ENCODE measurements around the gene MACROD2. TPM values are rescaled to one million over a fixed set of nuclear protein-coding genes. Genes with fewer than 3 reads are reported as not detected.

MACROD2 gene
- total RNA-seq, 4 donors from 2014 or later: 4.6 to 33.0 (median 8.3) TPM

DNA sequence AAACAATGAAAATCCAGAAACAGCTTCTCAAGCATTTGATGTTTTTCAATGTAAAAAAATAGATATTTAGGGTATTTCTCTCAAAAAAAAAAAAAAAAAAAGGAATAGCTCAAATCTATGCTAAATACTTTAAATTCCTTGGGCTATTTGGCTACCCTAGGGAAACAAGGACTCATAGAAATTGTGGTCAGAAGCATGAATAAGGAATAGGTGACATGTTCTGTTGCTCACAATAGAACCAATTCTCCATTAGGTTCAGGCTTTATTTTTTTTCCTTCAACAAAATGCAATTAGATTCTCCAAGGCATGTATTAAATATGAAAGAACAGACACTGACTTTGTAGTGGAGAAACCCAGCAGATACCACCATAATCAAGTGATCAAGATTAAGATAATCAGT lies 1246.4 kb downstream of the MACROD2 start:
- Histone ChIP-seq H3K4me1 (no peaks in the 10 kb centered on the region), H3K36me3 (no peaks in the 10 kb centered on the region), H3K27ac (no peak overlapping the region), H3K4me3 (no peak overlapping the region), H3K9me3 (no peaks in the 10 kb centered on the region), H3K27me3 (no peaks in the 10 kb centered on the region)
- no peak for DNase-seq
- intact Hi-C loops (cut with DNase I; ENCODE audit: low total_unique reads) (no loop called here), in situ Hi-C loops (cut with MboI; ENCODE audit: low pct_ligation_motif_present in 1 of 4, low pct_unique_long_range_greater_than_20kb in 1 of 4, low sequenced_read_pairs in 3 of 4) (loop anchor here in 1 of 4 donors (25.0 kb wide), 1 partner anchor 904 kb away; the partner anchor contains the start of gene FLRT3)
- no peak for TF ChIP-seq POLR2AphosphoS5 (IDR thresholded peaks at IDR 0.05)
- TF ChIP-seq POLR2A (IDR thresholded peaks at IDR 0.05): no peak
- TF ChIP-seq, protein P1, sequence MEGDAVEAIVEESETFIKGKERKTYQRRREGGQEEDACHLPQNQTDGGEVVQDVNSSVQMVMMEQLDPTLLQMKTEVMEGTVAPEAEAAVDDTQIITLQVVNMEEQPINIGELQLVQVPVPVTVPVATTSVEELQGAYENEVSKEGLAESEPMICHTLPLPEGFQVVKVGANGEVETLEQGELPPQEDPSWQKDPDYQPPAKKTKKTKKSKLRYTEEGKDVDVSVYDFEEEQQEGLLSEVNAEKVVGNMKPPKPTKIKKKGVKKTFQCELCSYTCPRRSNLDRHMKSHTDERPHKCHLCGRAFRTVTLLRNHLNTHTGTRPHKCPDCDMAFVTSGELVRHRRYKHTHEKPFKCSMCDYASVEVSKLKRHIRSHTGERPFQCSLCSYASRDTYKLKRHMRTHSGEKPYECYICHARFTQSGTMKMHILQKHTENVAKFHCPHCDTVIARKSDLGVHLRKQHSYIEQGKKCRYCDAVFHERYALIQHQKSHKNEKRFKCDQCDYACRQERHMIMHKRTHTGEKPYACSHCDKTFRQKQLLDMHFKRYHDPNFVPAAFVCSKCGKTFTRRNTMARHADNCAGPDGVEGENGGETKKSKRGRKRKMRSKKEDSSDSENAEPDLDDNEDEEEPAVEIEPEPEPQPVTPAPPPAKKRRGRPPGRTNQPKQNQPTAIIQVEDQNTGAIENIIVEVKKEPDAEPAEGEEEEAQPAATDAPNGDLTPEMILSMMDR (IDR thresholded peaks at IDR 0.05): no peak
- TF ChIP-seq EP300 (IDR thresholded peaks at IDR 0.05; ENCODE audit: low read depth): no peak

DNA sequence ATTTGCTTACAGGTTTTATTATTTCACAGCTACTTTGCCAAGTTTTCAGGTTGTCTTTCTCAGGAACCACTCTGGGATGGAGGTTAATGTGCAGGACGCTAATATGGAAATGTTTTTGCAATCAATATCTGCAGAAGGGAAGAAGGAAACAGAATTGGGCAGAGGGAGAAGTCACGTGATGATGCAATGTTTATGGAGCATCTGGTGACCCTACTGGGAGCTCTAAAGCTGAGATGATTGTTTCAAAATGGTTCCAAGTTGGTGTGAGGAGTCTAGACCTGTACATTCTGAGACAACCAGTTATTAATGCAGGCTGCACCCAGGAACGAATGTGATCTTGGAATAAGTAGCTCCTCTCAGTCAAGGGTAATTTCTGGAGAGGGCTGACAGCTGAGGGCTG lies 1247.5 kb downstream of the MACROD2 start:
- WGBS, 2 donors (ENCODE audit: low coverage in 1 of 2): 48 to 53% methylated on average over 3 of the region's 3 CpGs
- no peaks in the 10 kb centered on the region for H3K4me1 ChIP-seq
- no peaks in the 10 kb centered on the region for H3K36me3 ChIP-seq
- DNase-seq: no peak
- no peaks in the 10 kb centered on the region for H3K27me3 ChIP-seq
- no peak overlapping the region for H3K4me3 ChIP-seq
- intact Hi-C loops (cut with DNase I; ENCODE audit: low total_unique reads): no loop called here
- H3K9me3 ChIP-seq: no peaks in the 10 kb centered on the region
- H3K27ac ChIP-seq: no peak overlapping the region
- TF ChIP-seq EP300 (IDR thresholded peaks at IDR 0.05; ENCODE audit: low read depth) (no peak), POLR2AphosphoS5 (IDR thresholded peaks at IDR 0.05) (no peak), POLR2A (IDR thresholded peaks at IDR 0.05) (no peak)
- TF ChIP-seq, protein P1 (IDR thresholded peaks at IDR 0.05): no peak
- in situ Hi-C loops (cut with MboI; ENCODE audit: low pct_ligation_motif_present in 1 of 4, low pct_unique_long_range_greater_than_20kb in 1 of 4, low sequenced_read_pairs in 3 of 4): loop anchor here in 1 of 4 donors (25.0 kb wide), 1 partner anchor 905 kb away; the partner anchor contains the start of gene FLRT3

DNA sequence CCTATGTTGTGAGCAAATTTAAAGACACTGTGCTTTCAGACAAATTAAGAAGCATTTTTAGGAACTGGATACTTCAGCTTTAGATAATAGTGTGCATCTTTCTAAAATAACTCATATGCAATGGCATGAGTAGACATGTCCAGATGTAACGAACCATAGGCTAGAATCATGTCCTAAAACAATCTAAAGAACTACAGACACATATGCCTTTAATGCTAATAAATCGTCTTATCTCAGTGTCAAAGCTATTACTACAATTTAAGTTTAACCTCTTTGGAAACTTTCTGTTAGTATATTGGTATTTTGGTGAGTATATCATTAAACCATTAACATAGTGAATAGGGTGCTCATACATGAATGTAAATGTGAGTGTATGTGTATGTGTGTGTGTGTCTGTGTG lies 1250.6 kb downstream of the MACROD2 start:
- Histone ChIP-seq H3K9me3 (no peaks in the 10 kb centered on the region), H3K27ac (no peak overlapping the region), H3K4me3 (no peak overlapping the region), H3K4me1 (no peaks in the 10 kb centered on the region), H3K36me3 (no peaks in the 10 kb centered on the region), H3K27me3 (no peaks in the 10 kb centered on the region)
- 55 to 78% methylated on average over 2 of the region's 2 CpGs for WGBS, 2 donors (ENCODE audit: low coverage in 1 of 2)
- in situ Hi-C loops (cut with MboI; ENCODE audit: low pct_ligation_motif_present in 1 of 4, low pct_unique_long_range_greater_than_20kb in 1 of 4, low sequenced_read_pairs in 3 of 4) (loop anchor here in 1 of 4 donors (25.0 kb wide), 1 partner anchor 909 kb away; the partner anchor contains the start of gene FLRT3), intact Hi-C loops (cut with DNase I; ENCODE audit: low total_unique reads) (no loop called here)
- TF ChIP-seq EP300 (IDR thresholded peaks at IDR 0.05; ENCODE audit: low read depth) (no peak), POLR2AphosphoS5 (IDR thresholded peaks at IDR 0.05) (no peak), POLR2A (IDR thresholded peaks at IDR 0.05) (no peak)
- TF ChIP-seq, protein P1 (IDR thresholded peaks at IDR 0.05): no peak
- no peak for DNase-seq

DNA sequence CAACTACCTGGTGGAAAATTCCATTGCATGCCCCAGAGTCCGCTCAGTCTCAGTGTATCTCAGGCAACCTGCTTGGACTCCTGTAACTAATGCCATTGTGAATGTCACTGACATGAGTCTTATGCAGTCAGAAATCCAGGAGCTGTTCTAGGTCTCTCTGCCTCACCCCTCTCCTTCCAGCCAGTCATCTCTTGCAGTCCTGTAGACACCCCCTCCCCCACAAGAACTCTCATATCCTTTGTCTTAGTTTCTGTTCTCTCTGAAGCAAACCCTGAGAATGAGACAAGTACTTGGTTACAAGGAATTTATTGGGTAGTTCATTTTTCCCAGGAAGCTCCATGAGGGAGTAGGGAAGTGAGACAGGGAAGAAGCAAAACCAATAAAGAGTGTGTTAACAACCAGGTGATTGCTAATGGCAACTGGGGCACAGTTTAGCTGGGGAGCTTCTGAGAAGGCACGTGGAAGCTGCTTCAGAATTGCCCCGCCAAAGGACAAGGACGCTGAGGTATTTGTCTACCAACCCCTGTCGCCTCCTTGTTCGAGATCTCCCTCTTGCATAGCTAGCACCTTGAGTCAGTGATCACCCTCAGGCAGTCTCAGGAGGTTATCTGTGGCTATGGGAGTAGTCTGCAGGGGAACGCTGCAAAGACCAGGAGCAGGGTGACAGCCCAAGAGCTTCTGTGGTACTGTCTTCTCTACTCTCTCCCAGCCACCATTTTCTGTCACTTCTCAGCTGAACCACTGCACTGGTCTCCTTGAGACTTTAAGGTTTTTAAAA lies 1253.5 kb downstream of the MACROD2 start:
- Histone ChIP-seq H3K27ac (no peak overlapping the region), H3K27me3 (no peaks in the 10 kb centered on the region), H3K4me1 (peaks cover 0 to 4% (median 0%) of the 10 kb centered on the region in 4 donors), H3K4me3 (no peak overlapping the region), H3K9me3 (no peaks in the 10 kb centered on the region), H3K36me3 (no peaks in the 10 kb centered on the region)
- in situ Hi-C loops (cut with MboI; ENCODE audit: low pct_ligation_motif_present in 1 of 4, low pct_unique_long_range_greater_than_20kb in 1 of 4, low sequenced_read_pairs in 3 of 4): loop anchor here in 1 of 4 donors (25.0 kb wide), 1 partner anchor 912 kb away; the partner anchor contains the start of gene FLRT3
- WGBS, 2 donors (ENCODE audit: low coverage in 1 of 2): 84% methylated on average over 7 of the region's 7 CpGs; no CpG with 5 or more reads in 1 of the 2 donors
- intact Hi-C loops (cut with DNase I; ENCODE audit: low total_unique reads): no loop called here
- TF ChIP-seq, protein P1 (IDR thresholded peaks at IDR 0.05): no peak
- TF ChIP-seq POLR2A (IDR thresholded peaks at IDR 0.05) (no peak), POLR2AphosphoS5 (IDR thresholded peaks at IDR 0.05) (no peak), EP300 (IDR thresholded peaks at IDR 0.05; ENCODE audit: low read depth) (no peak)
- no peak for DNase-seq
